Lung (tissue), 12 donors: ENCODE results near the gene LARGE1. TPM values are rescaled to one million over a fixed set of nuclear protein-coding genes. Genes with fewer than 3 reads are reported as not detected.
A peak's percentile ranks its signal among the peaks of the same experiment; 100 is the strongest.

ENCODE experiments used
- ATAC-seq: fragments of 200-7000 bp; cut with Tn5 transposase; one replicate; pipeline ENCODE4 v1.9.1; 2020; ENCODE audit warnings: moderate number of reproducible peaks; ENCODE audit not compliant: insufficient read depth, low FRiP score
- DNase-seq, 3 donors: peaks; one replicate each; pipeline ENCODE4 v3.0.0-alpha.2; 2013 to 2017
- H3K27ac ChIP-seq, 2 donors: one replicate each; pipeline ENCODE4 v1.5.1; 2013; ENCODE audit warnings: mild to moderate bottlenecking in 2 of 2, moderate library complexity in 2 of 2, control low read depth in 1 of 2, inconsistent platforms in 1 of 2, low read depth in 1 of 2, low read length in 1 of 2
- H3K27me3 ChIP-seq, 3 donors: one replicate each; pipeline ENCODE4 v1.5.1; 2013; ENCODE audit warnings: low read length in 2 of 3; ENCODE audit not compliant: control insufficient read depth in 3 of 3, insufficient read depth in 3 of 3
- H3K36me3 ChIP-seq, 4 donors: one replicate each; pipeline ENCODE4 v1.5.1; 2013; ENCODE audit warnings: low read length in 4 of 4, mild to moderate bottlenecking in 1 of 4, moderate library complexity in 1 of 4; ENCODE audit not compliant: control insufficient read depth in 4 of 4, insufficient read depth in 4 of 4
- H3K4me1 ChIP-seq, 5 donors: one replicate each; pipeline ENCODE4 v1.5.1; 2013; ENCODE audit warnings: low read length in 5 of 5, mild to moderate bottlenecking in 2 of 5, moderate library complexity in 1 of 5; ENCODE audit not compliant: control insufficient read depth in 5 of 5, insufficient read depth in 5 of 5
- H3K4me3 ChIP-seq: one replicate; pipeline ENCODE4 v1.5.1; 2013; ENCODE audit warnings: mild to moderate bottlenecking, control low read depth, moderate library complexity
- H3K9ac ChIP-seq, 2 donors: one replicate each; pipeline ENCODE4 v1.5.1; 2013; ENCODE audit warnings: low read length in 2 of 2, control low read depth in 1 of 2; ENCODE audit not compliant: insufficient read depth in 1 of 2
- H3K9me3 ChIP-seq, 4 donors: one replicate each; pipeline ENCODE4 v1.5.1; 2013; ENCODE audit warnings: low read length in 3 of 4, mild to moderate bottlenecking in 1 of 4, moderate library complexity in 1 of 4; ENCODE audit not compliant: control insufficient read depth in 4 of 4, insufficient read depth in 3 of 4
- WGBS, 2 donors: extraction: QIAGEN DNeasy Blood & Tissue Kit; methylation state at CpG; one replicate each; pipeline ENCODE4 v1.1.7; 2013; 5-methylcytosine and 5-hydroxymethylcytosine counted together
- polyA plus RNA-seq, 2 donors: library from polyadenylated mRNA; stranded (reverse); fragments of 200-250 nt; gene quantifications; one replicate each; pipeline ENCODE4 v1.2.1, GENCODE V29; 2013
- total RNA-seq, 2 donors: library from RNA; depleted of rRNA in 1 of 2; stranded (reverse); fragments of >200 nt in 1 of 2; gene quantifications; one replicate each; pipeline ENCODE4 v1.2.1, GENCODE V29; 2014 to 2021
- TF ChIP-seq, protein P1 (sequence below): IDR thresholded peaks from 2 replicates; pipeline ENCODE4 v1.5.1; 2012; ENCODE audit warnings: mild to moderate bottlenecking; ENCODE audit errors: control extremely low read depth, extremely low read depth
- donor health status: control.
- donor health status: control.
- donor health status: Bipolar disorder and iron deficiency.
- donor health status: healthy.
- donor health status: DM: yes; HTN: yes; CAD: no.

Gene LARGE1
- total and polyA plus RNA-seq, 4 donors: 2.9 to 41.1 (median 15.4) TPM

DNA sequence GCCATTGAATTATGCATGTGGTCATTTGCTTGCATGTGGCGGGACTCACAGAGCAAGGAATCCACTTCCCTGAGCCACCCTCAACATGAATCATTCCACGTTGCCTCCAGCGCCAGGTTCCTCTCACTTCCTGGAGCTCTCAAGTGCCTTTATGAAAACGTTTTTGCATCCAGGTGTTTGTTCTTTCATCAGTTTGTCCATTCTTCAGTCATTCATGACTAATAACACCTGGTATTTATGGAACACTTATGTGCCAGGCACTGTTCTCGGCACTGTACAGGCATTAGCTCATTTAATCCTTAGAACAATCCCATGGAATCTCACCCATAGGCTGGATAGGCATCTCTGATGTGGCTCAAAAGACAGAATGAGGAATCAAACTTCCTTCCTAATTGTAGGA is 606.0 kb downstream of the LARGE1 start:
- no peaks in the 10 kb centered on the region for H3K27me3 ChIP-seq
- no peaks in the 10 kb centered on the region for H3K9me3 ChIP-seq
- H3K36me3 ChIP-seq: peaks cover 3 to 8% (median 4%) of the 10 kb centered on the region in 4 donors
- WGBS, 2 donors: 67 to 81% methylated on average over 5 of the region's 5 CpGs
- DNase-seq: no peak
- H3K4me3 ChIP-seq: no peak overlapping the region
- no peaks in the 10 kb centered on the region for H3K4me1 ChIP-seq
- no peak for ATAC-seq
- TF ChIP-seq, protein P1, sequence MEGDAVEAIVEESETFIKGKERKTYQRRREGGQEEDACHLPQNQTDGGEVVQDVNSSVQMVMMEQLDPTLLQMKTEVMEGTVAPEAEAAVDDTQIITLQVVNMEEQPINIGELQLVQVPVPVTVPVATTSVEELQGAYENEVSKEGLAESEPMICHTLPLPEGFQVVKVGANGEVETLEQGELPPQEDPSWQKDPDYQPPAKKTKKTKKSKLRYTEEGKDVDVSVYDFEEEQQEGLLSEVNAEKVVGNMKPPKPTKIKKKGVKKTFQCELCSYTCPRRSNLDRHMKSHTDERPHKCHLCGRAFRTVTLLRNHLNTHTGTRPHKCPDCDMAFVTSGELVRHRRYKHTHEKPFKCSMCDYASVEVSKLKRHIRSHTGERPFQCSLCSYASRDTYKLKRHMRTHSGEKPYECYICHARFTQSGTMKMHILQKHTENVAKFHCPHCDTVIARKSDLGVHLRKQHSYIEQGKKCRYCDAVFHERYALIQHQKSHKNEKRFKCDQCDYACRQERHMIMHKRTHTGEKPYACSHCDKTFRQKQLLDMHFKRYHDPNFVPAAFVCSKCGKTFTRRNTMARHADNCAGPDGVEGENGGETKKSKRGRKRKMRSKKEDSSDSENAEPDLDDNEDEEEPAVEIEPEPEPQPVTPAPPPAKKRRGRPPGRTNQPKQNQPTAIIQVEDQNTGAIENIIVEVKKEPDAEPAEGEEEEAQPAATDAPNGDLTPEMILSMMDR: no peak
- H3K9ac ChIP-seq: no peak overlapping the region
- H3K27ac ChIP-seq: no peak overlapping the region

GRCh38 chr22:33303099-33303498 is 617.2 kb downstream of the LARGE1 start:
- WGBS, 2 donors: 49 to 62% methylated on average over 9 of the region's 9 CpGs
- H3K36me3 ChIP-seq: no peaks in the 10 kb centered on the region
- no peaks in the 10 kb centered on the region for H3K27me3 ChIP-seq
- no peaks in the 10 kb centered on the region for H3K9me3 ChIP-seq
- H3K4me1 ChIP-seq: peaks cover 0 to 7% (median 0%) of the 10 kb centered on the region in 5 donors
- no peak overlapping the region for H3K4me3 ChIP-seq
- DNase-seq: no peak
- no peak overlapping the region for H3K9ac ChIP-seq
- ATAC-seq: no peak
- TF ChIP-seq, protein P1: no peak
- no peak overlapping the region for H3K27ac ChIP-seq

DNA sequence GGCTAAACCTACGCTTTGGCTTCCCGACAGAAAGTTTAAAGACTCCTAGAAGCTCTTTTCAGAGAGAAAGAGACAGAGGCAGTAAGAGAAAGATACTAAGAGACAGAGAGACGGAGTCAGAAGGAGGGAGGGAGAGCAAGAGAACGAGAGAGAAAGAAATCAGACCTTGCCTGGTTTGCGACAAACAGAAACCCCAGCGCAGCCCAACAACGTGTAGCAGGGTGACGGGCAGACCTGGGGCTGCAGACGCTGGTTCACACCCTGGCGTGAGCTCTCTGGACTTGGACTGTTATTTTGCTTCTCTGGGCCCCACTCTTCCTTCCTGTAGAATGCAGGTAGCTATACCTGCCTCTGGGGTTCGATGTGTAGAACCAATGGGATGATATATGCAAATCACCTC is 617.7 kb downstream of the LARGE1 start:
- H3K27ac ChIP-seq: no peak overlapping the region
- DNase-seq: no peak
- 57 to 82% methylated on average over 11 of the region's 11 CpGs for WGBS, 2 donors
- H3K27me3 ChIP-seq: no peaks in the 10 kb centered on the region
- no peaks in the 10 kb centered on the region for H3K36me3 ChIP-seq
- TF ChIP-seq, protein P1: no peak
- no peaks in the 10 kb centered on the region for H3K9me3 ChIP-seq
- H3K4me3 ChIP-seq: no peak overlapping the region
- no peak overlapping the region for H3K9ac ChIP-seq
- no peak for ATAC-seq
- peaks cover 0 to 7% (median 0%) of the 10 kb centered on the region in 5 donors for H3K4me1 ChIP-seq

DNA sequence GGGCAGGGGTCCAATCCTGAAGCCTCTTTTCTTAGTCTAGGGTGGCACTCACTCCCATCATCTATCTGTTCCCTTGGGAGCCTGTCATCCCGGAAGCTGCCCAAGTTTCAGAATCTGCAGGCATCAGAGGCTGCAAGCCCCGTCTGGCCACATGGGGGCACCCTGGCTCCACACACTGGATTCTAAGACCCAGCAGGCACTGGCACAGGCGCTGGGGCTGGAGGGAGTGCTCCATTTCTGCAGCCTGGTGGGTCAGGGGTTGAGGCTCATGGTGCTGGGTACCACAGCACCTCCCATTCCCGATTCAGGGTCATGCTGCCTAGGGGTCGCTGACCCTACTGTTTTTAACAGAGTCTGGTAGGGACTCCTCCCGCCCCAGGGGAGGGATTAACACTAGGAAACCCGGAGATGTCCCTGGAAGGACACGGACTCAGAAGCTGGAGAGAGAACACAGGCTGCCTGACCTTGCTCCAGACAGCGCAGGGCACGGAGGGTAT is 618.2 kb downstream of the LARGE1 start:
- peak; percentile 69 for ATAC-seq
- Histone ChIP-seq H3K9ac (no peak overlapping the region), H3K27me3 (no peaks in the 10 kb centered on the region), H3K9me3 (no peaks in the 10 kb centered on the region), H3K4me3 (no peak overlapping the region), H3K36me3 (peaks cover 0 to 1% (median 0%) of the 10 kb centered on the region in 4 donors), H3K27ac (no peak overlapping the region), H3K4me1 (peaks cover 0 to 7% (median 0%) of the 10 kb centered on the region in 5 donors)
- WGBS, 2 donors: 19 to 29% methylated on average over 10 of the region's 10 CpGs
- DNase-seq: peak; percentile 77 to 81 (median 79)
- TF ChIP-seq, protein P1: peak; percentile 59
